HEK293 (cell line): ENCODE results near the gene ALKBH2.

ENCODE experiments used
- BCL11A ChIP-seq: fragments of 450-650 bp; formaldehyde crosslinking; IDR thresholded peaks from 2 replicates; pipeline ENCODE4 v1.5.1; 2016; ENCODE audit warnings: low read depth, missing biosample characterization, missing genetic modification characterization
- BCL11B ChIP-seq: fragments of 450-650 bp; formaldehyde crosslinking; IDR thresholded peaks from 2 replicates; pipeline ENCODE4 v1.5.1; 2016; ENCODE audit warnings: low read depth, missing biosample characterization, missing genetic modification characterization
- KLF16 ChIP-seq: fragments of 450-650 bp; formaldehyde crosslinking; IDR thresholded peaks from 2 replicates; pipeline ENCODE4 v1.5.1; 2017; ENCODE audit warnings: missing biosample characterization, missing genetic modification characterization
- KLF9 ChIP-seq: fragments of 450-650 bp; formaldehyde crosslinking; IDR thresholded peaks from 2 replicates; pipeline ENCODE4 v1.5.1; 2016; ENCODE audit warnings: missing biosample characterization, missing genetic modification characterization, low read depth
- ZBTB17 ChIP-seq: fragments of 450-650 bp; formaldehyde crosslinking; IDR thresholded peaks from 2 replicates; pipeline ENCODE4 v1.5.1; 2016; ENCODE audit warnings: missing biosample characterization, missing genetic modification characterization
- ZEB2 ChIP-seq: fragments of 450-650 bp; formaldehyde crosslinking; IDR thresholded peaks from 2 replicates; pipeline ENCODE4 v1.5.1; 2016; ENCODE audit warnings: missing biosample characterization, missing genetic modification characterization
- ZFP69B ChIP-seq: fragments of 450-650 bp; formaldehyde crosslinking; IDR thresholded peaks from 2 replicates; pipeline ENCODE4 v1.5.1; 2016; ENCODE audit warnings: missing biosample characterization, missing genetic modification characterization
- ZNF10 ChIP-seq: fragments of 450-650 bp; formaldehyde crosslinking; IDR thresholded peaks from 2 replicates; pipeline ENCODE4 v1.5.1; 2017; ENCODE audit warnings: missing biosample characterization, missing genetic modification characterization
- ZNF121 ChIP-seq: fragments of 450-650 bp; formaldehyde crosslinking; IDR thresholded peaks from 2 replicates; pipeline ENCODE4 v1.5.1; 2016; ENCODE audit warnings: missing biosample characterization, missing genetic modification characterization
- ZNF146 ChIP-seq: fragments of 450-650 bp; formaldehyde crosslinking; IDR thresholded peaks from 2 replicates; pipeline ENCODE4 v1.5.1; 2016; ENCODE audit warnings: missing biosample characterization, missing genetic modification characterization
- ZNF169 ChIP-seq: fragments of 450-650 bp; formaldehyde crosslinking; IDR thresholded peaks from 2 replicates; pipeline ENCODE4 v1.5.1; 2016; ENCODE audit warnings: missing biosample characterization, missing genetic modification characterization
- ZNF175 ChIP-seq: fragments of 450-650 bp; formaldehyde crosslinking; IDR thresholded peaks from 2 replicates; pipeline ENCODE4 v1.5.1; 2016; ENCODE audit warnings: missing biosample characterization, missing genetic modification characterization
- ZNF19 ChIP-seq: fragments of 450-650 bp; formaldehyde crosslinking; IDR thresholded peaks from 2 replicates; pipeline ENCODE4; 2016; ENCODE audit warnings: missing biosample characterization, missing genetic modification characterization, low read depth
- ZNF2 ChIP-seq: fragments of 450-650 bp; formaldehyde crosslinking; IDR thresholded peaks from 2 replicates; pipeline ENCODE4 v1.5.1; 2016; ENCODE audit warnings: missing biosample characterization, missing genetic modification characterization
- ZNF202 ChIP-seq: fragments of 450-650 bp; formaldehyde crosslinking; IDR thresholded peaks from 2 replicates; pipeline ENCODE4 v1.5.1; 2016; ENCODE audit warnings: missing biosample characterization, missing genetic modification characterization, borderline replicate concordance
- ZNF302 ChIP-seq: fragments of 450-650 bp; formaldehyde crosslinking; IDR thresholded peaks from 2 replicates; pipeline ENCODE4 v1.5.1; 2016; ENCODE audit warnings: missing biosample characterization, missing genetic modification characterization, low read depth
- ZNF514 ChIP-seq: fragments of 450-650 bp; formaldehyde crosslinking; IDR thresholded peaks from 2 replicates; pipeline ENCODE4 v1.5.1; 2016; ENCODE audit warnings: missing biosample characterization, missing genetic modification characterization
- ZNF521 ChIP-seq: fragments of 450-650 bp; formaldehyde crosslinking; IDR thresholded peaks from 2 replicates; pipeline ENCODE4 v1.5.1; 2017; ENCODE audit warnings: missing biosample characterization, mild to moderate bottlenecking, missing genetic modification characterization
- ZNF544 ChIP-seq: fragments of 450-650 bp; formaldehyde crosslinking; IDR thresholded peaks from 2 replicates; pipeline ENCODE4 v1.5.0; 2017; ENCODE audit warnings: missing biosample characterization, missing genetic modification characterization
- ZNF549 ChIP-seq: fragments of 450-650 bp; IDR thresholded peaks from 2 replicates; pipeline ENCODE4 v1.5.1; 2018; ENCODE audit warnings: missing biosample characterization, missing genetic modification characterization, mild to moderate bottlenecking, inconsistent platforms, moderate library complexity
- ZNF555 ChIP-seq: fragments of 450-650 bp; formaldehyde crosslinking; conservative IDR thresholded peaks from 2 replicates; pipeline ENCODE4 v1.5.1; 2017; ENCODE audit warnings: missing biosample characterization, mild to moderate bottlenecking, missing genetic modification characterization, inconsistent platforms
- ZNF600 ChIP-seq: fragments of 450-650 bp; formaldehyde crosslinking; IDR thresholded peaks from 2 replicates; pipeline ENCODE4 v1.5.1; 2016; ENCODE audit warnings: missing biosample characterization, missing genetic modification characterization
- ZNF610 ChIP-seq: fragments of 450-650 bp; formaldehyde crosslinking; IDR thresholded peaks from 2 replicates; pipeline ENCODE4 v1.5.1; 2016; ENCODE audit warnings: missing biosample characterization, missing genetic modification characterization, borderline replicate concordance
- ZNF658 ChIP-seq: fragments of 450-650 bp; formaldehyde crosslinking; IDR thresholded peaks from 2 replicates; pipeline ENCODE4; 2016; ENCODE audit warnings: missing biosample characterization, missing genetic modification characterization
- ZNF660 ChIP-seq: fragments of 450-650 bp; IDR thresholded peaks from 2 replicates; pipeline ENCODE4 v1.5.1; 2018; ENCODE audit warnings: missing biosample characterization, mild to moderate bottlenecking, missing genetic modification characterization
- ZNF776 ChIP-seq: fragments of 450-650 bp; formaldehyde crosslinking; IDR thresholded peaks from 2 replicates; pipeline ENCODE4 v1.5.0; 2017; ENCODE audit warnings: missing biosample characterization, missing genetic modification characterization, borderline replicate concordance
- TF ChIP-seq, protein P1 (sequence below): fragments of 450-650 bp; formaldehyde crosslinking; IDR thresholded peaks from 2 replicates; pipeline ENCODE4 v1.5.1; 2016; ENCODE audit warnings: missing biosample characterization, missing genetic modification characterization
- TF ChIP-seq, protein P2 (sequence below): fragments of 450-650 bp; formaldehyde crosslinking; IDR thresholded peaks from 2 replicates; pipeline ENCODE4 v1.5.1; 2016; ENCODE audit warnings: missing biosample characterization, missing genetic modification characterization
- TF ChIP-seq, protein P3 (sequence below): fragments of 450-650 bp; formaldehyde crosslinking; IDR thresholded peaks from 2 replicates; pipeline ENCODE4 v1.5.1; 2016; ENCODE audit warnings: missing biosample characterization, missing genetic modification characterization
- TF ChIP-seq, protein P4 (sequence below): fragments of 450-650 bp; formaldehyde crosslinking; IDR thresholded peaks from 2 replicates; pipeline ENCODE4 v1.5.1; 2016; ENCODE audit warnings: missing biosample characterization, missing genetic modification characterization
- TF ChIP-seq, protein P5 (sequence below): fragments of 450-650 bp; formaldehyde crosslinking; IDR thresholded peaks from 2 replicates; pipeline ENCODE4 v1.5.1; 2016; ENCODE audit warnings: missing biosample characterization, missing genetic modification characterization

ALKBH2 gene

DNA sequence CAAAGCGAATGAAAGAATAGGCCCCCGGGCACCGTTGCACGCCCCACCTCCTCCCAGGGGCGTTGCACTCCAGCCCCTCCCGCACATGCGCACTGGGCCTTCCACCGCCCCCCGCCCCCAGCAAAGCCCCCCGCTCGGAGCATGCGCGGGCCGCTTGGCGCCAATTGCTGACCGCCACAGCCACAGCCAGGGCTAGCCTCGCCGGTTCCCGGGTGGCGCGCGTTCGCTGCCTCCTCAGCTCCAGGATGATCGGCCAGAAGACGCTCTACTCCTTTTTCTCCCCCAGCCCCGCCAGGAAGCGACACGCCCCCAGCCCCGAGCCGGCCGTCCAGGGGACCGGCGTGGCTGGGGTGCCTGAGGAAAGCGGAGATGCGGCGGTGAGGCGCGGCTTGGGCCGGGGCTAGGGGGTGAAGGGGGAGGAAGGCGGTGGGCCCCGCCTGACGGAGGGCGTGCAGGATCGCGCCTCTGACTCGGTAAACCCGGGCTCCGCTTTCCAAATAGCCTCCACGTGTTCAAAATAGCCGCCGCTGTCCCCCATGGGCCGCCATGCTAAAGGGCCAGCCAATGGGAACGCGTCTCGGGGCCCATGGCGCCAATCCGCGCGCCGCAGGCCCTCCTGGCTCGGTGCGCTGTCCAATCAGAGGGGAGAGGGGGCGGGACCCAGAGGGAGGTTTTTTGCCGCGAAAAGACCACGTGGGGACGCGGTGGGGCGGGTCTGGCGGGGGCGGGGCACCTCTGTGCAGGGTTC is 4.3 kb upstream of the ALKBH2 start, which contains the start of gene UNG (continued):
- TF ChIP-seq ZNF202 (tag by site-specific recombination) (no peak), ZNF514 (no peak), ZNF549 (no peak), BCL11B (tag by site-specific recombination) (no peak), ZNF121 (no peak), ZNF660 (tag by site-specific recombination) (peak; percentile 46), ZFP69B (tag by site-specific recombination) (peak; percentile 95), ZNF610 (tag by site-specific recombination) (no peak; the same call in 1 of the 2 replicates), ZNF169 (tag by site-specific recombination) (no peak), ZNF302 (no peak), ZNF175 (no peak), ZNF2 (tag by site-specific recombination) (peak; percentile 77; the same call in 1 of the 2 replicates), ZNF555 (tag by site-specific recombination) (no peak), KLF16 (tag by site-specific recombination) (peak; percentile 63; the same call in 1 of the 2 replicates), BCL11A (tag by site-specific recombination) (no peak), ZNF146 (no peak), ZNF521 (no peak), KLF9 (tag by site-specific recombination) (peak; percentile 92), ZNF19 (tag by site-specific recombination) (no peak), ZNF658 (tag by site-specific recombination) (no peak), ZEB2 (peak; percentile 65), ZNF600 (tag by site-specific recombination) (no peak), ZNF544 (tag by site-specific recombination) (no peak), ZNF776 (tag by site-specific recombination) (no peak), ZBTB17 (peak; percentile 74; the same call in 1 of the 2 replicates), ZNF10 (no peak; the same call in 1 of the 2 replicates)
- TF ChIP-seq, protein P1, sequence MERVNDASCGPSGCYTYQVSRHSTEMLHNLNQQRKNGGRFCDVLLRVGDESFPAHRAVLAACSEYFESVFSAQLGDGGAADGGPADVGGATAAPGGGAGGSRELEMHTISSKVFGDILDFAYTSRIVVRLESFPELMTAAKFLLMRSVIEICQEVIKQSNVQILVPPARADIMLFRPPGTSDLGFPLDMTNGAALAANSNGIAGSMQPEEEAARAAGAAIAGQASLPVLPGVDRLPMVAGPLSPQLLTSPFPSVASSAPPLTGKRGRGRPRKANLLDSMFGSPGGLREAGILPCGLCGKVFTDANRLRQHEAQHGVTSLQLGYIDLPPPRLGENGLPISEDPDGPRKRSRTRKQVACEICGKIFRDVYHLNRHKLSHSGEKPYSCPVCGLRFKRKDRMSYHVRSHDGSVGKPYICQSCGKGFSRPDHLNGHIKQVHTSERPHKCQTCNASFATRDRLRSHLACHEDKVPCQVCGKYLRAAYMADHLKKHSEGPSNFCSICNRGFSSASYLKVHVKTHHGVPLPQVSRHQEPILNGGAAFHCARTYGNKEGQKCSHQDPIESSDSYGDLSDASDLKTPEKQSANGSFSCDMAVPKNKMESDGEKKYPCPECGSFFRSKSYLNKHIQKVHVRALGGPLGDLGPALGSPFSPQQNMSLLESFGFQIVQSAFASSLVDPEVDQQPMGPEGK, result peak; percentile 96
- TF ChIP-seq, protein P2, sequence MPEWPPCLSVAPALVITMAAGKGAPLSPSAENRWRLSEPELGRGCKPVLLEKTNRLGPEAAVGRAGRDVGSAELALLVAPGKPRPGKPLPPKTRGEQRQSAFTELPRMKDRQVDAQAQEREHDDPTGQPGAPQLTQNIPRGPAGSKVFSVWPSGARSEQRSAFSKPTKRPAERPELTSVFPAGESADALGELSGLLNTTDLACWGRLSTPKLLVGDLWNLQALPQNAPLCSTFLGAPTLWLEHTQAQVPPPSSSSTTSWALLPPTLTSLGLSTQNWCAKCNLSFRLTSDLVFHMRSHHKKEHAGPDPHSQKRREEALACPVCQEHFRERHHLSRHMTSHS (tag by site-specific recombination), result no peak
- TF ChIP-seq, protein P3, sequence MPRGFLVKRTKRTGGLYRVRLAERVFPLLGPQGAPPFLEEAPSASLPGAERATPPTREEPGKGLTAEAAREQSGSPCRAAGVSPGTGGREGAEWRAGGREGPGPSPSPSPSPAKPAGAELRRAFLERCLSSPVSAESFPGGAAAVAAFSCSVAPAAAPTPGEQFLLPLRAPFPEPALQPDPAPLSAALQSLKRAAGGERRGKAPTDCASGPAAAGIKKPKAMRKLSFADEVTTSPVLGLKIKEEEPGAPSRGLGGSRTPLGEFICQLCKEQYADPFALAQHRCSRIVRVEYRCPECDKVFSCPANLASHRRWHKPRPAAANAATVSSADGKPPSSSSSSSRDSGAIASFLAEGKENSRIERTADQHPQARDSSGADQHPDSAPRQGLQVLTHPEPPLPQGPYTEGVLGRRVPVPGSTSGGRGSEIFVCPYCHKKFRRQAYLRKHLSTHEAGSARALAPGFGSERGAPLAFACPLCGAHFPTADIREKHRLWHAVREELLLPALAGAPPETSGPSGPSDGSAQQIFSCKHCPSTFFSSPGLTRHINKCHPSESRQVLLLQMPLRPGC (tag by site-specific recombination), result no peak
- TF ChIP-seq, protein P4, sequence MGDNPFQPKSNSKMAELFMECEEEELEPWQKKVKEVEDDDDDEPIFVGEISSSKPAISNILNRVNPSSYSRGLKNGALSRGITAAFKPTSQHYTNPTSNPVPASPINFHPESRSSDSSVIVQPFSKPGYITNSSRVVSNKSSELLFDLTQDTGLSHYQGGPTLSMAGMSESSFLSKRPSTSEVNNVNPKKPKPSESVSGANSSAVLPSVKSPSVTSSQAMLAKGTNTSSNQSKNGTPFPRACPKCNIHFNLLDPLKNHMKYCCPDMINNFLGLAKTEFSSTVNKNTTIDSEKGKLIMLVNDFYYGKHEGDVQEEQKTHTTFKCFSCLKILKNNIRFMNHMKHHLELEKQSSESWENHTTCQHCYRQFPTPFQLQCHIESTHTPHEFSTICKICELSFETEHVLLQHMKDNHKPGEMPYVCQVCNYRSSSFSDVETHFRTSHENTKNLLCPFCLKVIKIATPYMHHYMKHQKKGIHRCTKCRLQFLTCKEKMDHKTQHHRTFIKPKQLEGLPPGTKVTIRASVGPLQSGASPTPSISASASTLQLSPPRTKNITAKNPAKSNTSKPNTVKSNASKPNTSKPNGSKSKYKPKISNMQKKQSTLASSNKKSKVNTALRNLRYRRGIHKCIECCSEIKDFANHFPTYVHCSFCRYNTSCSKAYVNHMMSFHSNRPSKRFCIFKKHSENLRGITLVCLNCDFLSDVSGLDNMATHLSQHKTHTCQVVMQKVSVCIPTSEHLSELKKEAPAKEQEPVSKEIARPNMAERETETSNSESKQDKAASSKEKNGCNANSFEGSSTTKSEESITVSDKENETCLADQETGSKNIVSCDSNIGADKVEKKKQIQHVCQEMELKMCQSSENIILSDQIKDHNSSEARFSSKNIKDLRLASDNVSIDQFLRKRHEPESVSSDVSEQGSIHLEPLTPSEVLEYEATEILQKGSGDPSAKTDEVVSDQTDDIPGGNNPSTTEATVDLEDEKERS (tag by site-specific recombination), result no peak
- TF ChIP-seq, protein P5, sequence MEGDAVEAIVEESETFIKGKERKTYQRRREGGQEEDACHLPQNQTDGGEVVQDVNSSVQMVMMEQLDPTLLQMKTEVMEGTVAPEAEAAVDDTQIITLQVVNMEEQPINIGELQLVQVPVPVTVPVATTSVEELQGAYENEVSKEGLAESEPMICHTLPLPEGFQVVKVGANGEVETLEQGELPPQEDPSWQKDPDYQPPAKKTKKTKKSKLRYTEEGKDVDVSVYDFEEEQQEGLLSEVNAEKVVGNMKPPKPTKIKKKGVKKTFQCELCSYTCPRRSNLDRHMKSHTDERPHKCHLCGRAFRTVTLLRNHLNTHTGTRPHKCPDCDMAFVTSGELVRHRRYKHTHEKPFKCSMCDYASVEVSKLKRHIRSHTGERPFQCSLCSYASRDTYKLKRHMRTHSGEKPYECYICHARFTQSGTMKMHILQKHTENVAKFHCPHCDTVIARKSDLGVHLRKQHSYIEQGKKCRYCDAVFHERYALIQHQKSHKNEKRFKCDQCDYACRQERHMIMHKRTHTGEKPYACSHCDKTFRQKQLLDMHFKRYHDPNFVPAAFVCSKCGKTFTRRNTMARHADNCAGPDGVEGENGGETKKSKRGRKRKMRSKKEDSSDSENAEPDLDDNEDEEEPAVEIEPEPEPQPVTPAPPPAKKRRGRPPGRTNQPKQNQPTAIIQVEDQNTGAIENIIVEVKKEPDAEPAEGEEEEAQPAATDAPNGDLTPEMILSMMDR, result 0 out of 2 replicates have a peak, but pooled peaks have one; percentile 19
